Muscle of arm (tissue), 12 donors: ENCODE data around the gene ZYG11B. TPM values are rescaled to one million over a fixed set of nuclear protein-coding genes. Genes with fewer than 3 reads are reported as not detected.
A peak's percentile ranks its signal among the peaks of the same experiment; 100 is the strongest.
"Not testable (repeated sequence)": the region's sequence is repeated elsewhere in the genome, so short reads cannot be mapped to it uniquely, and the experiment has no call there.

ENCODE experiments used
- DNase-seq: peaks from one replicate; pipeline ENCODE4 v3.0.0-alpha.2; 2013
- polyA plus RNA-seq, 12 donors: library from polyadenylated mRNA; unstranded; fragments of 120-200 nt; gene quantifications; one replicate each; pipeline ENCODE4 v1.2.1, GENCODE V29; 2013; ENCODE audit not compliant: insufficient read length in 12 of 12

ZYG11B gene
- polyA plus RNA-seq, 12 donors = 20.2 to 102 (median 38.9) TPM

DNA sequence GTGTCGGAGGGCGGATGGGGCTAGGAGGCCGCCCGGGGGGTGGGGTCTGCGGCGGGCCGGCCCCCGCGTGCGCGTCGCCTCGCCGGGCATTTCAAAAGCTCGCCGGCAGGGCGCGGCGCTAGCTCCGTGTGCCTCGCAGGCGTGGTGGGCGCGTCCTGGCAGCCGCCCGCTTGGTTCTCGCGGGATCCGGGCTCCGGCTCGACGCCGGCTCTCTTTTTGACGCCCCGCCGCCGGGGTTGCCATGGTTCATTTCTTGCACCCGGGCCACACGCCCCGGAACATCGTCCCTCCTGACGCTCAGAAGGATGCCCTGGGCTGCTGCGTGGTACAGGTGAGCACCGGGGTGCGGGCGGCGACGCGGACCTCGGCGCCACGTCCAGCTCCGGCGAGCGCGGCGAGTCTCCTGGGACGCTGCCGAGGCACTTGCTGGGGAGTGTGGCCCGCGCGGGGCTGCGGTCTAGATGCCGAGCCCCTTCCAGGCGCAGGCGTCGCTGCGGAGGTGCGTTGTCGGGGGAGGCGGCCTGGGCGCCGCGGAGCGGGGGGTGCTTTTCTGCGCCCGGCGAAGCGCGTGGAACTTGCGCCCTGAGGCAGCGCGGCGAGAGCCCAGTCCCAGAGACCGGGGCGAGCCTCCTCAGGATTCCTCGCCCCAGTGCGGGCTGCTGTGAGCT, 116.5 kb downstream of the ZYG11B start, which contains the start of gene ZYG11A:
Gene ZYG11A, plus strand, starts transcription at position 118 of the 668 bp plus-strand sequence. Its CDS starts 124 bp downstream, at position 242.
- DNase-seq = peak; percentile 29

GRCh38 chr1:52845119-52845518, 118.9 kb downstream of the ZYG11B start:
- DNase-seq = not testable (repeated sequence)

- no peak for DNase-seq
Observed at GRCh38 chr1:52848423-52848822, 122.2 kb downstream of the ZYG11B start.

DNA sequence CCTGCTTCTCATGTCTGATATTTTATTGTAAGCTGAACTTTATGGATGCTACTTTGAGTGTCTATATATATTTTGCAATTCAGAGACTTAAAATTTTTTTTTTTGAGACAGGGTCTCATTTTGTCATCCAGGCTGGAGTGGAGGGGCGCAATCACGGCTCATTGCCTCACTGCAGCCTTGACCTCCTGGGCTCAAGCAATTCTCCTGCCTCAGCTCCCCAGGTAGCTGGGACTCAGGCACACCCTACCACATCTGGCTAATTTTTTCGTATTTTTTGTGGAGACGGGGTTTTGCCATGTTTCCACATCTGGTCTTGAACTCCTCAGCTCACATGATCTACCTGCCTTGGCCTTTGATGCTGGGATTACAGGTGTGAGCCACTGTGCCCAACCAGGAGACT, 124.7 kb downstream of the ZYG11B start:
- no peak for DNase-seq

- DNase-seq = no peak
Observed at GRCh38 chr1:52852854-52853253, 126.6 kb downstream of the ZYG11B start.

GRCh38 chr1:52855584-52855983, 129.3 kb downstream of the ZYG11B start:
- DNase-seq = no peak

- DNase-seq = no peak
Observed at GRCh38 chr1:52856026-52856425, 129.8 kb downstream of the ZYG11B start.

- DNase-seq = no peak
Observed at GRCh38 chr1:52857443-52857842, 131.2 kb downstream of the ZYG11B start.

- DNase-seq = no peak
Observed at GRCh38 chr1:52862666-52863458, 136.6 kb downstream of the ZYG11B start.

GRCh38 chr1:52867087-52867863, 141.0 kb downstream of the ZYG11B start:
- no peak for DNase-seq

DNA sequence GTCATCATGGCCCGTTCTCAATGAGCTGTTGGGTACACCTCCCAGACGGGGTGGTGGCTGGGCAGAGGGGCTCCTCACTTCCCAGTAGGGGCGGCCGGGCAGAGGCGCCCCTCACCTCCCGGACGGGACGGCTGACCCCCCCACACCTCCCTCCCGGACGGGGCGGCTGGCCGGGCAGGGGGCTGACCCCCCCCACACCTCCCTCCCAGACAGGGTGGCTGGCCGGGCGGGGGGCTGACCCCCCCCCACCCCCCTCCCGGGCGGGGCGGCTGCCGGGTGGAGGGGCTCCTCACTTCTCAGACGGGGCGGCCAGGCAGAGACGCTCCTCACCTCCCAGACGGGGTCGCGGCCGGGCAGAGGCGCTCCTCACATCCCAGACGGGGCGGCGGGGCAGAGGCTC, 143.5 kb downstream of the ZYG11B start:
- DNase-seq = not testable (repeated sequence)

DNA sequence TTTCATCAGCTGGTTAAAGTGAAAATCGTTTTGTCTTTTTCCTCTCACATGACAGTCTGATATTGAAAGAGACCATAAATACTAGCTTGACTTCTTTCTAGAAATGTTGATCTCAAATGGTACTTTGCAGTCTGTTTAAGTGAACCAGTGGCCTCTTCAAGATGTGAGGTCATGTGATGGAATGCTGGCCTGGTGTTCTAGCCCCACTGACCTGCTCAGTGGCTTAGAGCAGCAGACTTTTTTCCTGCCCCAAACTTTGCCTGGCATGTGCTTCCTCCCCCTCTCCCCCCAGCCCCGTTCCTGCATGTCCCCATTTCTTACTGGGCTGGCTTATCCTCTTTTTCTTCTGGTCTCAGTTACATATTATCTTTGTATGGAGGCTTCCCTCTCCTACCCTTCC, 150.6 kb downstream of the ZYG11B start:
- no peak for DNase-seq

Other genes with a start within 250 kb of the ZYG11B start
- gene TUT4, start 173.4 kb upstream of the ZYG11B start, polyA plus RNA-seq = 100 to 1,000 TPM in 4 of 12 donors, 10 to 100 TPM in 7, not detected in 1; 56.8 to 127 (median 91.5) TPM
- gene GPX7, start 124.1 kb upstream of the ZYG11B start, polyA plus RNA-seq = 100 to 1,000 TPM in 11 of 12 donors, not detected in 1; 112 to 157 (median 137) TPM
- 1 to 10 TPM in 11 of 12 donors, not detected in 1; 2.6 to 8.1 (median 4.7) TPM for gene SHISAL2A, start 93.3 kb upstream of the ZYG11B start, polyA plus RNA-seq
- gene COA7, start 28.1 kb upstream of the ZYG11B start, polyA plus RNA-seq = 10 to 100 TPM in 11 of 12 donors, not detected in 1; 11.5 to 23.7 (median 16.9) TPM
- under 1 TPM in 10 of 12 donors, not detected in 2; 0.04 to 0.25 (median 0.07) TPM for gene ZYG11A, start 116.3 kb downstream of the ZYG11B start, polyA plus RNA-seq
- 100 to 1,000 TPM in 5 of 12 donors, 10 to 100 TPM in 6, not detected in 1; 37.2 to 149 (median 82.7) TPM for gene ECHDC2, start 195.3 kb downstream of the ZYG11B start, polyA plus RNA-seq
- gene SCP2, start 200.8 kb downstream of the ZYG11B start, polyA plus RNA-seq = 100 to 1,000 TPM in 3 of 12 donors, 10 to 100 TPM in 8, not detected in 1; 69.2 to 136 (median 88.4) TPM